Measurements from ENCODE around the gene LRCH1. TPM values are rescaled to one million over a fixed set of nuclear protein-coding genes. Genes with fewer than 3 reads are reported as not detected.

The LRCH1 gene
- polyA plus RNA-seq, 1 donor = 37.8 TPM

DNA sequence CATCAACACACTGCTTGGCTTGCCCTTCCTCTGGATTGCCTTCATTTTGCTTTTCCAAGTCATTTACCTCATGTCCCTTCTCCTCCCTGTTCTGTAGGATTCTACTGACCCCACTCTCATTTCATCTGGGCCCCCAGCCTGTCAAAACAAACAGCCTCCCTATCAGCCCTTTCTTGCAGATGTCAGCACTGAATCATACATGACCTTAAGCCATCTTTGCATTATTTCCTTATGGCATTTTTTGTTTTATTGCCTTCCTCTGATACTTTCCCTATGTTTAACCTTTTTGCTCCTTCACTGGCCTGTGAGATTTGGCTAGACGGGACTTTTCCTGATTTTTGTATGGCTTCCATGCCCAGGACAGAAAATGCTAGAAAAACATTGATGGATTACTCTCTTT lies 8.7 kb downstream of the LRCH1 start:
- DNase-seq = no peak

GRCh38 chr13:46562152-46562551 lies 9.2 kb downstream of the LRCH1 start:
- DNase-seq = no peak

DNA sequence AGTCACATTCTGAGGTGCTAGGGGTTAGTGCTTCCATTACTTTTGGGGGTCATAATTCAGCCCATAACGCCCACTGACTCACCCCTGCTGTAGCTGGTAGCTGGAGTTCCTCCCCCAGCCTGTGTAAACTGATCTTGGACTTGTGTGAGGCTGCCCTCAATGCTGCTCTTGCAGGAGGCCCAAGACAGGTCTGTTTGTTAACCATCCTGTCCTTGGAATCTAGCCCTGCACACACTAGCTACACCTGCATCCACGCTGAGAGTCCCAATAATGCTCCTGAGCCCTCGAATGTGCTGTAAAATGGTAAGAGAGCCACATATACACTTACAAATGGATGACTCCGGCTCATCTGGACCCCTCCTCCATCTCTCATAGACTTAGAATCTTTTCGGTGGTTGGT lies 9.6 kb downstream of the LRCH1 start:
- no peak for DNase-seq

DNA sequence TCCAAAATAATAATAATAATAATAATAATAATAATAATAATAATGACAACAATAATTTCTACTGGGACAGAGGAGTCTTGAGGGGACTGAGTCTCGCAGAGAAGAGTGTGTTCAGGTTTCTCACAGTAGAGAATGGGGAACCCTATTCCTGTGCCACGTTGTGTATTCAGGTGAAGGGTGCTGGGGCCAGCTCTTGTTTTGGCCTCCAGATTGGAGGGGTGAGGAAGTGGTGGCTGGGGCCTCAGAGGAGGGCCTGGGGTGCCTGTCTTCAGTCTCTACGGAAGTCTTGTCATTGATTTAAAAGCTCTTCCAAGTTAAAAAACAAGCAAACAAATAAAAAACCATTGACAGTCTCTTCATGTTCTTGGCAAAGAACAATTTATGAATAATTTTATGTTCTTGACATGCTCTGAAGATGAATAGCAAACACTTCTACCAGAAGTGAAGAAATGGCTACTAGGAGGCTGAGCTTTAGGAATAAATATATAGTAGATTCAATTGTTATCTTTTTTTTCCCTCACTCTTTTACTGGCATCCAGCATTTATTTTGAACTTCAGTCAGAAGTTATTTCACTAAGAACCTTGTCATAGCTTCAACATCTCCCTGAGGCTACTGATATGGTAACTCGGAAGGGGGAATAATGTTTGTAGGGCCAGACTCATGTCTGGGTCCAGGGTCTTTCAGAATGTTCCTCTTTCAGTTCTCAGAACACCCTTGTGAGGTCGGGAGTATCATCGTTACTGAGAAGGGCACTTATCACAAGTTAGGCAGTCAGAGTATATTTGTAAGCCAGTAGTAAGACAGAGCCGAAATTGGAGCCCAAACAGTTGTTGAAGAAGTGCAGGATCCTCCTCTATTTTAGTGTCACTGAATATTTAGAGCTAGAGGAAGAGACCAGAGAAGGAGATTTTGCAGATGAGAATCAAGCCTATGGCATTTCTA lies 13.1 kb downstream of the LRCH1 start:
- no peak for DNase-seq

DNA sequence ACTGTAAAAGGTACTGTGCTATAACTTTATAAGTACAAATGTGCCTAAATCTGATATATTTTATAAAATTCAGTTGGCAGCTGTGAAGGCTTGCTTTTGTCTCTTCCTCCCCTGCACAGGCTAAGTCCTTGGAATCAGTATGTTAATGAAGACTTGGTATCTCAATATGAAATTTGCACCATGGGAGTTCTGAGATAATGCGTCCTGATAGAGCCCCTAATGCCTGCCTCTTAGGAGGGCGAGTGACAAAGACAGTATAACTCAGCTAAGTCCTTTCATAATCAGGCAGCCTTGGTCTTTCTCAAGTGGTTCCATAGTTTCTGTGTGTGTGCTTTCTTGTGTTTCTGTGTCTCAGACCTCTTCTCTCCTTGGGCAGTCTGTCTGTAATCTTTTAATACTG lies 14.7 kb downstream of the LRCH1 start:
- no peak for DNase-seq

- no peak for DNase-seq
Measured at GRCh38 chr13:46569456-46569855, 16.5 kb downstream of the LRCH1 start.

DNA sequence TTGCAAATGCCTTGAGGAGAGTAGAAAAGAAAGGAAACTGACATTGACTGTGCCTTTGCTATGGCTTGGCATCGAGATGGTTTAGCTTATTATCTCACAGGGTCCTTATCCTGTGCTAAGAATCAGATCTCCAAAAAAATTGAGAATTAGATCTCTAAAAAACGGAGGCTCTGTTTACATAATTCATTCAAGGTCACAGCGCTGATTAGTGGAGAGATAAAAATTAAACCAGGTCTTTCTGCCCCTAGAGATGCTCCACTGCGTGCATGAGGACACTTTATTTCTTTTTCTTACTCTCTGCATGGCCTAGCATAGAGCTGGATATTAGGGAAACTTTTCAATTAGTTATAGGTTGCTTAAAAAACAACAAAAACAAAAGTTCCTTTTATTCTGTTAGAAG lies 17.3 kb downstream of the LRCH1 start:
- DNase-seq = no peak

GRCh38 chr13:46571189-46571908 lies 18.4 kb downstream of the LRCH1 start:
- no peak for DNase-seq

- DNase-seq = no peak
Measured at GRCh38 chr13:46571909-46572595, 19.1 kb downstream of the LRCH1 start.

GRCh38 chr13:46572752-46573431 lies 19.9 kb downstream of the LRCH1 start:
- DNase-seq = no peak

DNA sequence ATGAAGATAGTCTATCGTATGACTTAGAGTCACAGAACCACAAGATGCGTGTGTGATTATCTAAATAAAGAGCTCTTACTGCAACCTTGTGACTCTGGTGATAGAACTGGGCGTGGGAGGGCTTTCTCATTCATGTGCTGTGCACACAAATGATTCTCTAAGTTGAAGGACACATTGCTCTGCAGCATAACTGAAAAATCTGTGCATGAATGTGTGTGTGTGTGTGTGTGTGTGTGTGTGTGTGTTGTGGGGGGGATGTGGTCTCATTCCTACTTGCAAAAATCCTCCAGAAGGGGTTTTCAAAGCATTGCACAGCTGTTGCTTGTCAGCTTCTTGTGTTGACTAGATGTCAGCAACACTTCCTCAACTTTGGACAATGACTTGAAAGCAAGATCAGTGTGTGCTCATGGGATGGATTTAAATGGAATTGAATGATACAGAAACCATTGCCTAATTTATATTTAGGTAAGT lies 22.4 kb downstream of the LRCH1 start:
- DNase-seq = no peak

- DNase-seq = no peak
Measured at GRCh38 chr13:46575818-46576221, 22.9 kb downstream of the LRCH1 start.

DNA sequence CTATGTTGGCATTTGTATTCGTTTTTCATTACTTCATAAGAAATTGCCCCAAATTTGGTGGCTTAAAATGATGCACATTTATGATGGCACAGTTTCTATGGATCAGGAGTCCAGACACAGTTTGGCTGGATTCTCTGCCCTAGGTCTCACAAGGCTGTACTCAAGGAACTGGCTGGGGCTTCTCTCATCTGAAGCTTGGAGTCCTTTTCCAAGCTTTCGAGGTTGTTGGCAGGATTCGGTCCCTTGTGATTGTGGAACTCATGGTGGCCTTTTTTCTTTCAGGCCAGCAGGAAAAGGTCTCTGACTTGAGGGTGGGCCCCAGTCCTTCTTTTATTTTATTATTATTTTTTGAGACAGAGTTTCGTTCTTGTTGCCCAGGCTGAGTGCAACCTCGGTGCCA lies 23.8 kb downstream of the LRCH1 start:
- DNase-seq = no peak

- DNase-seq = no peak
Measured at GRCh38 chr13:46577696-46578589, 25.0 kb downstream of the LRCH1 start.

- no peak for DNase-seq
Measured at GRCh38 chr13:46578590-46578975, 25.6 kb downstream of the LRCH1 start.

DNA sequence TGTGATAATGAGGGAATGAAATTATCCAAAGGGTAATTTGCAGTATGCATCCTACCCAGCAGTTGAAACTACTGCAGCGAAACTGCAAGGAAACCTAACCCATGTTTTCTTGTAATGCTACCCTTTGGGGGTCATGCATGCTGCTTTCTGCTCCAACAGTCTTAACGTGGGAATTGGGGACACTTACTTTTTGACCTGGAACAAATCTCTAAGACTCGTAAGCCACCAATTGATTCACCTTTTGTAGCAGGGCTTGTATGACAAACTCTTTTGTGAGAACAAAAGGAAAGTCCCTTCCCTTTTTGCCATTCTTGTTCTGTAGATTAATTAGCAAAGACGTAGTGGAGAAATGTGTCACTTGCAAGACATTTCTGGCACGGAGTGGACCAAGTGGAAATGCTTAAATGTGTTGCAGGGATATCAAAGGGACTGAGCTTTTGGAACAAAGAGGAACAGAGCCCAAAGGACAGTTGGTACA lies 27.4 kb downstream of the LRCH1 start:
- no peak for DNase-seq

- DNase-seq = no peak
Measured at GRCh38 chr13:46582190-46582589, 29.2 kb downstream of the LRCH1 start.

GRCh38 chr13:46586751-46587514 lies 34.0 kb downstream of the LRCH1 start:
- no peak for DNase-seq

- DNase-seq = no peak
Measured at GRCh38 chr13:46587807-46588418, 34.9 kb downstream of the LRCH1 start.

- no peak for DNase-seq
Measured at GRCh38 chr13:46592385-46592784, 39.4 kb downstream of the LRCH1 start.

All from left kidney (tissue), 2 donors.